Fibroblast of gingiva (primary cell): ENCODE results near the gene C1QL3.
A peak's percentile ranks its signal among the peaks of the same experiment; 100 is the strongest.

Source experiments
- DNase-seq: peaks from one replicate; pipeline ENCODE4 v3.0.0-alpha.2; 2011; ENCODE audit warnings: low read depth

The C1QL3 gene

GRCh38 chr10:16521311-16522016 lies at the start of gene C1QL3:
TSS of gene C1QL3 (minus strand) at chr10:16521879. CDS start at chr10:16521065, 814 bp downstream.
- peak; percentile 24 for DNase-seq

DNA sequence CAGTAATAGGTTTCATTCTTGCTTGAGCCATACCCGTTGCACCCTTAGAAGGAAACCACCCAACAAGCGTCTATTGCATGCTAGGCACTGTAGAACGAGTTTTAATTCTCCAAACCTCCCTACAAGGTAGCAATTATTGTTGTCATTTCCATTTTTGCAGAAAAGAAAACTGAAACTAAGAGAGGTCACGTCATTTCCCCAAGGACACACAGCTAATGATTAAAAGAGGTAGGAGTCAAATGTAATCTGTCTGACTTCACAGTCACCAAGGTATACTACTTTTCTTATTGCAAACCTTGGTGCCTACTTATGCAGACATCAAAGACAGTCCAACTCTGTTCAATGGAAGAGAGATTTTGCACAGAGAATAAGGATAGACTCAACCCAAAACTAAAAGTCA lies 49.1 kb upstream of the C1QL3 start:
- DNase-seq, result no peak

- no peak for DNase-seq
These were observed 44.6 kb upstream of the C1QL3 start for GRCh38 chr10:16566202-16566805.

- DNase-seq, result no peak
These were observed 43.9 kb upstream of the C1QL3 start for GRCh38 chr10:16565604-16566003.

GRCh38 chr10:16562891-16563290 lies 41.2 kb upstream of the C1QL3 start:
- DNase-seq, result no peak

DNA sequence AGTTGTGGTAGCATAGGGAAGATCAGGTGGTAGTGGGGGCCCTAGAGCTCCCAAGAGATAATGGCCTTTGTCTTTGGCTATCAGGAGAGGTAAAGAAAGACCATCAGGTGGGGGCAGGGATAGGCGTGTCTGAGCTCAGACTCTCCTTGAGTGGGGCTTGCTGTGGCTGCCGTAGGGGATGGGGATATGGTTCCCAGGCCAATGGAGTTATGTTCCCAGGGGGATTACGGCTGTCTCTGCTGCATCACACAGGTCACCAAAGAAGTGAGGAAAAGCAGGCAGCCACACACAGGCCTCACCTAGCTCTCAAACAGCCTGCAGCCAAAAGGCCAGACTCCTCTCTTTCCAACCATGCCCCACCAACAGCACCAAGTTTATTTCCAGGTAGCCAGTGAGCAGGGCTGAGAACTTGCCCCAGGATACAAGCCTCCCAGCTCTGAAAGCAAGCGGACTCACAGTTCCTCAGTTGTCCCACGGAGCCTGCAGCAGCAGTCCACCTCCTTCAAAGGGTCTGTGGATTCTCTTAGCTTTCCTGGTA lies 37.6 kb upstream of the C1QL3 start:
- DNase-seq, result no peak

DNA sequence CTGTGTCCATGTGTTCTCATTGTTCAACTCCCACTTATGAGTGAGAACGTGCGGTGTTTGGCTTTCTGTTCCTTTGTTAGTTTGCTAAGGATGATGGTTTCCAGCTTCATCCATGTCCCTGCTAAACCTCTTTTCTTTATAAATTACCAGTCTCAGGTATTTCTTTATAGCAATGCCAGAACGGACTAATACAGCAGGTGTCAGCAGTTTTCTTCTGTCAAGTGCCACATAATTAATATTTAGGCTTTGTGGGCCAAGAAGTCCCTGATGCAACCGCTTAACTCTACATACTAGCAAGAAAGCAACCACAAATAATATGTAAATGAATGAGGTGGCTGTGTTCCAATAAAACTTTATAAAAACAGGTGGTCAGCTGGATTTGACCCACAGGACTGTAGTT lies 26.3 kb upstream of the C1QL3 start:
- DNase-seq, result no peak

DNA sequence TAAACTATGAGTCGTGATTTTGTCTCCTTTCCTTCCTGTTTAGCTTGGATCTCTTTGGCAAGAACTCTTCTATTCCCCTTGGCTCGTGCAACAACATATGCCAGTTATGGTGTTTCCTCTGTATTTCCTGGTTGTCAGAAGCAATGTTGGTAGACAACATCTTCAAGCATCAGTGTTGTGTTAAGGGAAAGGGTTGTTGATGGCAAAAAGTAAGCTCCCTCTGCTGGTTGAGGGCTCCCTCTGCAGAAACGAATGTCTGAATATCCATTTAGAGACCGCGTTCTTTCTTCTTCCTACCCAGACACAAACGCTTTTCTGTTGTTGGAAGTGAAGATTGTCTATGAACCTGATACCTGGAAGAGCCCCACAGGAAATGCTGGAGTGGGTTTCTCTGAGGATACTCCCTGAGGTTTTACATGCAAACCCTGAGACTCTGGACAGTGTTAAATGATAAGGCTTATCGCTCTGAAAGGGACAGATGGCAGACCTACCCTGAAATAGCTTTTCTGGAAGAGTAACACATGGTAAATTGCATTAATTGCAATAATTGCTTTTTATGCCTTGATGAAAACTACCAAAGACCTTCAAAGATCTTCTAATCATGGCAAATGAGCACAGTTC lies 23.5 kb upstream of the C1QL3 start:
- DNase-seq, result peak; percentile 28

- DNase-seq, result no peak
These were observed 22.9 kb upstream of the C1QL3 start for GRCh38 chr10:16544591-16544990.

DNA sequence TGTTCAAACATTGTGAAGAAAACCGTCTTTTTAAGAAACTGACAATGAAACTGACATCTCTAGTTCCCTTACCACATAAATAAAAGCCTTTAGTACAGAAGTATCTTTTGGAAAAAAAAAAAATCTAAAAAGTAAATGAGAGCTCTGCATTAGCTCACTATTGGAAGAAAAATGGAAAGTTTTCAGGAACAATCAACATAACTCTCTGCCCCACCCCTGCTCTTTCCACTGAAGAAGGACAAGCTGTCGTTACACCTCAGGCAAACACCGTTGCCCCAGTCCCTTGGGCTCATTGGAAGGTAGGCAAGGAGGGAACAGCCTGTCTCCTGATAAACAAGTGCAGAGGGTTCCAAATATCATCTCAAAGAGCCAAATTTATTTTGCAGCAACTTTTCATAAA lies 22.4 kb upstream of the C1QL3 start:
- no peak for DNase-seq

- no peak for DNase-seq
These were observed 14.5 kb upstream of the C1QL3 start for GRCh38 chr10:16536155-16536554.

DNA sequence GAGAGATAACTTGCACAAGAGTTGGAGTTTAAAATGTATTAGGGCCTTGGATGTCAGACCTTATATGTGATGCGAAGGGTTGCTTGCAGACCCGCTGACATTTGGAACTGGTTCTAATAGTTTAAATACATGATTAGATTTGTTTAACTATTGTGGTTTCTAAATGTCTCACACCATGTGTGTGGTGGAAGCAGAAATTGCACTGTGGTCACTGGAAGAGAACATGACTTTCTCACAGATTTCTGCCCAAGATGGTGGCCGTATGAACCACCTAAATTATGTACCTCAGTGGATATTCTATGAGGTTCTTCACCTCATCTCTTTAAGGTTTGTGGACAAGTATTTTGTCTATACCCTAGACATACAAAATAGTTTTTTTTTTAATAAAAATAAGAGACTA lies 8.2 kb upstream of the C1QL3 start:
- no peak for DNase-seq

GRCh38 chr10:16527452-16527851 lies 5.8 kb upstream of the C1QL3 start:
- DNase-seq, result no peak

DNA sequence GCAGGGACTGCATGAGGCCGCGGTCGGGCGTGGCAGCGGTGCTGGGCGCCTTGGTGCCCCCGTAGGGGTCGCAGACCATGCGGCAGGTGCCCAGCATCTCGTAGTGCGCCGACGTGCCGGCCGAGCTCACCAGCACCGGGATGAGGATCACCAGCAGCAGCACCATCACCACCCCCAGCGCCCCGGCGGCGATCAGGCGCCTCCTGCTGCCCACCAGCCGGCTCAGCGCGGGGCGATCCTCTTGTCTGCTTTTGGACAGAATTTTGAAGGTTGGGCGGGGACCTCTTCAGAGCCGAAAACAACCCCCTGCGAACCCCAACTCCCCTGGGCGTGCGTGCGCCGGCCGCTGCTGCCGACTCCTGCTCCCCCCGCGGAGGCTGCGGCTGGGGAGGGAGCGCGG lies 779 bp downstream of the C1QL3 start:
- peak; percentile 14 for DNase-seq

GRCh38 chr10:16519908-16520861 lies 1.5 kb downstream of the C1QL3 start:
- DNase-seq, result no peak

DNA sequence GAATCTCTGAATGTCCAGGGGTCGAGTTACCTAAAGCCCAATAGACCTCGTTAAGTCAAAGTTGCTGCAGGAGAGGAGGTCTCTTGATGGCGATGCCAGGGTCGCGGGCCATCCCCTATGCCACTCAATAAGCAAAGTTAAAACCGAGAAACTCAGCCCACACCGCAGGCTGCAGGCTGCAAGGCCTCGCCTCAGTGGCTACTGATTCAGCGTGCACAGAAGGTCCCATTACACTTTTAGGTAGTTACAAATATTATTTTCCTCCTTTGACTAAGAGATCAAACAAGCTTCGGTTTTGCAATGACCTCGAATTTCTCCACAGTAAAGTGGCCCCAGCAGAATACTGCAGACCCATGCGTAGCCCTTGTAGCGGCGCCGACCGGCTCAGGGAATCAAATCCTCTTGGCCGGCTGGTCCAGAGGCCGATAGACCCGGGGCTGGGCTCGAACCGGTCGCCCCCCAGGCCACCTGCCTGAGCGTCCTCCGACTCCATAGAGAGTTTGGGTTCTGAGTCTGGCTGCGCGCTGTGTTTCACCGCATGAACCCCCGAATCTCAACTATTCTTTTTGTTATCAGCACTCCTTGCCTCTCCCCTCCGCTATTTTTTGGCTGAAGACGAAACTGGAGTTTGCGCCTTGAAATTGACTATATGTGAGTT lies 2.3 kb downstream of the C1QL3 start:
- DNase-seq, result no peak

- no peak for DNase-seq
These were observed 2.9 kb downstream of the C1QL3 start for GRCh38 chr10:16518822-16519221.

DNA sequence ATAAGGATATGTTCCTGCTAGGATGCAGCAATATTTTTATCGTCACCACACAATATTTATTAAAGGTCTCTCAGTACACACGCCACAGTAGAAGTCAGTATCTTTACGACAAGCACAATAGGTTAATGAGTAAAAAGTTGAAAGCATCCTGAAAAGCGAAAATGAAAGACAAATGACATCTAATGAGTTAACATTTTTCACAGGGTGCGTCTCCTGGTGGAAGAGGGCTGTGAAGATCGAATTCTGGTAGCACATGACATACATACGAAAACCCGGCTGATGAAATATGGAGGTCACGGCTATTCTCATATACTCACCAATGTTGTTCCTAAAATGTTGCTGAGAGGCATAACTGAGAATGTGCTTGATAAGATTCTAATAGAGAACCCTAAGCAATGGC lies 10.8 kb downstream of the C1QL3 start:
- no peak for DNase-seq

DNA sequence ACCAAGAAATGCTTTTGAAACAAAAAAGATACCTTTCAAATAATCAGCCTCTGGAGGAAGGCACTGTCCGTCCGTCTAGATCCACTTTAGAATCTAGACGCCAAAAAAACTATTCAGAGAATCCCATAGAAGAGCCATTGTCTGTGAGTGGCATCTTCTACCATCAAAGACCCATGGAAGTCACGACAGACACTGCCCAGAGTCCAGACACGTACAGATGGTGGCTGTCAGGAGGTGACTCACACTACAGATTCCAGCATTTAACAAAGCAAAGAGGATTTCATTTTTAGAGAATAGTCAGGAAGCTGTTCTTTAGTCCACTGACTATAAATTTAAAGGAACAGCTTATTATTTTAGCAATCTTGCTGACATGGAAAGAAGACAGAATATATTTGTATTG lies 11.7 kb downstream of the C1QL3 start:
- no peak for DNase-seq

DNA sequence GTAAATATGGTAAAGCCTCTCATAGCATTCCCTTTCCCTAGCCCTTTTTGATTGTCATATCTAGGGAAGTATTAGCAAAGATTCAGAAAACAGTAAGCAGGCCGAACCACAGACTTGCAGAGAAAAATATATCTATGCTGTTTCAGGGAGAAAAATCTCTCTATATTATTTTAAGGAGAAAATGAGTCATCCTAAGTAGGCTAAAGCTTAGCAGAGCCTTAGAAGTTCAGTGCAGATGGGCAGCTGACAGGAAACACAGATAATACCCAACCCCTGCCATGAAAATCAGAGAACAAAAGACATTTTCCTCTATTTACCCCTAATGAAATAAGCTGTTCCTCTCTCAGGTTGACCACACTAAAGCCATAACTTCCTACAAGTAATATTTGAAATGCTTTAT lies 16.5 kb downstream of the C1QL3 start:
- no peak for DNase-seq

DNA sequence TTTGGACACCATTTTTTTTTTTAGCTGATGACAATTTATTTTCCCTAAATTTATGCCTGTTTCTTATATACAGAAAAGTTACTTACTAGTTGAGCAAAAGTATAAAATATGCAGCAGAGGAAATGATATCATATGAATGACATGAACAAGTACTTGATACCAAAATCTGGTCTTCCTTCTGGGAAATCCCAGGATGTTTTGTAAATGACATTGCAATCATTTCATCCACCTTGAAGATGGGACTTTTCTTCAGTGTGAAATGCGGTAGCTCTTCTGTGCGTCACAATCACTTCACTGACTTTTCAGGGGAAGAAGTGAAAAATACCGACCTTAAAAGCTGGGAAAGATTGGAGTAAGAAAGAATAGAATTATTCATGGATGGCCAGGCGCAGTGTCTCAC lies 23.8 kb downstream of the C1QL3 start:
- DNase-seq, result no peak
